Body of pancreas (tissue), 4 donors: ENCODE results near the gene SLC2A4RG. TPM values are rescaled to one million over a fixed set of nuclear protein-coding genes. Genes with fewer than 3 reads are reported as not detected.

Source experiments
- ATAC-seq: fragments of 150-250 bp; one replicate; pipeline ENCODE4 v1.9.1; 2016
- DNase-seq, 4 donors: peaks; one replicate each; pipeline ENCODE4 v3.0.0-alpha.2; 2019
- H3K27ac ChIP-seq, 4 donors: fragments of 200-600 bp; sonication (generic); 1 replicate in 3 of 4; 2 replicates in 1 of 4; pipeline versions ENCODE4 v1.5.1 to v1.6.1; 2016 to 2019; ENCODE audit warnings: mild to moderate bottlenecking in 1 of 4, mixed read lengths in 1 of 4, moderate library complexity in 1 of 4
- H3K27me3 ChIP-seq, 2 donors: fragments of 200-600 bp; sonication (generic); one replicate each; pipeline ENCODE4 v1.6.0; 2016; ENCODE audit warnings: mild to moderate bottlenecking in 1 of 2
- H3K36me3 ChIP-seq, 2 donors: fragments of 200-600 bp; sonication (generic); replicated peaks in 1 of 2; 2 replicates each; pipeline ENCODE4 v1.5.1; 2016; ENCODE audit warnings: low read depth in 2 of 2; ENCODE audit not compliant: insufficient read depth in 1 of 2
- H3K4me1 ChIP-seq: fragments of 200-600 bp; sonication (generic); one replicate; pipeline ENCODE4 v1.6.0; 2016
- H3K4me3 ChIP-seq, 2 donors: fragments of 200-600 bp; sonication (generic); 1 replicate in 1 of 2; 2 replicates in 1 of 2; pipeline ENCODE4 v1.5.1; 2016 to 2019
- H3K9me3 ChIP-seq, 3 donors: fragments of 200-600 bp; sonication (generic); 1 replicate in 2 of 3; 2 replicates in 1 of 3; pipeline ENCODE4 v1.5.1; 2016
- POLR2A ChIP-seq, 3 donors: fragments of 450-650 bp; IDR thresholded peaks; one replicate each; pipeline ENCODE4 v1.6.1; 2016; ENCODE audit warnings: antibody characterized with exemption in 3 of 3, mild to moderate bottlenecking in 2 of 3
- WGBS, 2 donors: methylation state at CpG; one replicate each; pipeline ENCODE4 v1.1.5; 2017; 5-methylcytosine and 5-hydroxymethylcytosine counted together
- intact Hi-C: fragments of 100-400 bp; cut with DNase I; formaldehyde crosslinking; loops from one replicate; pipeline ENCODE4 v1.15.1; 2023
- total RNA-seq, 2 donors: library from RNA; depleted of rRNA; stranded (reverse); fragments of >200 nt; gene quantifications; one replicate each; pipeline ENCODE4 v1.1.0, GENCODE V29; 2016
- TF ChIP-seq, protein P1 (sequence below), 7 experiments: fragments of 450-650 bp in 4 of 7; fragments of 200-600 bp in 3 of 7; sonication (generic) in 3 of 7; IDR thresholded peaks; one replicate each; pipeline ENCODE4 v1.5.1; 2016 to 2019; ENCODE audit warnings: antibody characterized with exemption in 7 of 7

SLC2A4RG gene
- total RNA-seq, 2 donors from 2014 or later: 30.9 to 69.5 TPM

- intact Hi-C loops: no loop called here
- Histone ChIP-seq H3K27ac (no peak overlapping the region), H3K4me1 (peaks cover 37% of the 10 kb centered on the region), H3K9me3 (no peaks in the 10 kb centered on the region), H3K4me3 (no peak overlapping the region), H3K27me3 (no peaks in the 10 kb centered on the region), H3K36me3 (peaks cover 0 to 2% of the 10 kb centered on the region in 2 donors)
- TF ChIP-seq POLR2A (IDR thresholded peaks at IDR 0.05): no peak
- TF ChIP-seq, protein P1, sequence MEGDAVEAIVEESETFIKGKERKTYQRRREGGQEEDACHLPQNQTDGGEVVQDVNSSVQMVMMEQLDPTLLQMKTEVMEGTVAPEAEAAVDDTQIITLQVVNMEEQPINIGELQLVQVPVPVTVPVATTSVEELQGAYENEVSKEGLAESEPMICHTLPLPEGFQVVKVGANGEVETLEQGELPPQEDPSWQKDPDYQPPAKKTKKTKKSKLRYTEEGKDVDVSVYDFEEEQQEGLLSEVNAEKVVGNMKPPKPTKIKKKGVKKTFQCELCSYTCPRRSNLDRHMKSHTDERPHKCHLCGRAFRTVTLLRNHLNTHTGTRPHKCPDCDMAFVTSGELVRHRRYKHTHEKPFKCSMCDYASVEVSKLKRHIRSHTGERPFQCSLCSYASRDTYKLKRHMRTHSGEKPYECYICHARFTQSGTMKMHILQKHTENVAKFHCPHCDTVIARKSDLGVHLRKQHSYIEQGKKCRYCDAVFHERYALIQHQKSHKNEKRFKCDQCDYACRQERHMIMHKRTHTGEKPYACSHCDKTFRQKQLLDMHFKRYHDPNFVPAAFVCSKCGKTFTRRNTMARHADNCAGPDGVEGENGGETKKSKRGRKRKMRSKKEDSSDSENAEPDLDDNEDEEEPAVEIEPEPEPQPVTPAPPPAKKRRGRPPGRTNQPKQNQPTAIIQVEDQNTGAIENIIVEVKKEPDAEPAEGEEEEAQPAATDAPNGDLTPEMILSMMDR (IDR thresholded peaks at IDR 0.05): no peak
- WGBS, 2 donors: 91 to 93% methylated on average over 16 to 23 of the region's 37 CpGs
- ATAC-seq (no peak), DNase-seq (peak in 1 of 4 donors; percentile 14)
These were observed 2.9 kb downstream of the SLC2A4RG start for GRCh38 chr20:63742381-63743024.

DNA sequence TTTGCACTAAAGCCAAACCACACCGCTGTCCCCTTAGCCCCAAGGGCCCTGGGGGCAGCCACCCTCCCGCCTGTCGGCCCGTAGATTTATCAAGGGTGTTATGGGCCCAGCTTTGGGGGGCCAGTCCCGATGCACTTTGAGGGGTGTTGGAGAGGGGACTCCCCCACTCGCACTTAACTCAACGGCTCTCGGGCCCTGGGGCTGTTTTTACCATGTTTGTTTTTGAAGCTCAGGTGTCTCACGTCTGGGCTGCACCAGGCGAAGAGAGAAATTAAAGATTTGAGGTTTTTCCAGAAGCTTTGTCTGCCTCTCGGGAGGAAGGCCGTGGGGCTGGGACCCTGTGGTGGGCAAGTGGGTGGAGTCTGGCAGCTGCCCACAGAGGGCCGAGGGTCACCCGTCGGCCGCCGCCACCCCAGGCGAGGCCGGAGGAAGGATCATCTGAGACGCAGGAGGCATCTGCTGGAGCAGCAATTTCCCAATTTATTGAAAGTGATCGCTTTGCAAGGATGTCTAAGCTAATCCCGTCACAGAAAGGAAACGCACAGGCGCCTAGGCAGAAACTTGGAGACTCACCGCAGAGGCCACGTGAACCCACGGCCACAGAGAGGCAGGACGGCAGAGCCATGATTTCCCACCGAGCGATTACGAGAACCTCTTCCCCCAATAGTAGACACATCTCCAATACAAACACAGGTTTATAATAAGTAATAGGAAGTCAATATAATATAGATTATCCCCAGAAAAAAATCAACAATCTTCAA, 3.8 kb downstream of the SLC2A4RG start:
- H3K36me3 ChIP-seq: peaks cover 0 to 2% of the 10 kb centered on the region in 2 donors
- H3K4me1 ChIP-seq: peaks cover 37% of the 10 kb centered on the region
- TF ChIP-seq, protein P1 (IDR thresholded peaks at IDR 0.05): no peak
- no peak for TF ChIP-seq POLR2A (IDR thresholded peaks at IDR 0.05)
- intact Hi-C loops: no loop called here
- ATAC-seq (no peak), DNase-seq (no peak)
- H3K27me3 ChIP-seq: no peaks in the 10 kb centered on the region
- WGBS, 2 donors: 87 to 92% methylated on average over 24 to 31 of the region's 31 CpGs
- H3K9me3 ChIP-seq: no peaks in the 10 kb centered on the region
- no peak overlapping the region for H3K27ac ChIP-seq
- no peak overlapping the region for H3K4me3 ChIP-seq

DNA sequence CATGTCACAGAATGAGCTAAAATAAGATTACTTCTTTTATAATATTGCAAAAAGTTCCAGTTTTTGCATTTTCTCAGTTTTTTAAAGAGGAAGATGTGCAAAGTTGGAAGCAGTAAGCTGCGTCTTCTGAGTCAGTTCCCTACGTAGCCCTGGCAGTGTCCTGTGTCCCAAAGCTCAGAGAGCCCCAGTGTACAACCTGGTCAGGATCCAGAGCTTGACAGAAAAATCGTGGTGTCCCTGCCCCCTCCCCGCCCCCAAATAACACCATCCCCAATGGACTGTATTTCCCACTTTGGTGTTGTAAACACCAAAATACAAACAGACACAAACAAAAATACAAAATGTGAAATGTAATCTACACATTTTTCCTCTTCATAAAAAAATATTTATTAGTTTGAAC, 4.6 kb downstream of the SLC2A4RG start:
- H3K4me1 ChIP-seq: peaks cover 30% of the 10 kb centered on the region
- TF ChIP-seq, protein P1 (IDR thresholded peaks at IDR 0.05): no peak
- TF ChIP-seq POLR2A (IDR thresholded peaks at IDR 0.05): no peak
- H3K36me3 ChIP-seq: peaks cover 0 to 2% of the 10 kb centered on the region in 2 donors
- no peaks in the 10 kb centered on the region for H3K9me3 ChIP-seq
- DNase-seq (no peak), ATAC-seq (no peak)
- H3K4me3 ChIP-seq: no peak overlapping the region
- no peak overlapping the region for H3K27ac ChIP-seq
- H3K27me3 ChIP-seq: no peaks in the 10 kb centered on the region
- WGBS, 2 donors: 75% methylated on average over 4 of the region's 4 CpGs
- intact Hi-C loops: no loop called here

DNA sequence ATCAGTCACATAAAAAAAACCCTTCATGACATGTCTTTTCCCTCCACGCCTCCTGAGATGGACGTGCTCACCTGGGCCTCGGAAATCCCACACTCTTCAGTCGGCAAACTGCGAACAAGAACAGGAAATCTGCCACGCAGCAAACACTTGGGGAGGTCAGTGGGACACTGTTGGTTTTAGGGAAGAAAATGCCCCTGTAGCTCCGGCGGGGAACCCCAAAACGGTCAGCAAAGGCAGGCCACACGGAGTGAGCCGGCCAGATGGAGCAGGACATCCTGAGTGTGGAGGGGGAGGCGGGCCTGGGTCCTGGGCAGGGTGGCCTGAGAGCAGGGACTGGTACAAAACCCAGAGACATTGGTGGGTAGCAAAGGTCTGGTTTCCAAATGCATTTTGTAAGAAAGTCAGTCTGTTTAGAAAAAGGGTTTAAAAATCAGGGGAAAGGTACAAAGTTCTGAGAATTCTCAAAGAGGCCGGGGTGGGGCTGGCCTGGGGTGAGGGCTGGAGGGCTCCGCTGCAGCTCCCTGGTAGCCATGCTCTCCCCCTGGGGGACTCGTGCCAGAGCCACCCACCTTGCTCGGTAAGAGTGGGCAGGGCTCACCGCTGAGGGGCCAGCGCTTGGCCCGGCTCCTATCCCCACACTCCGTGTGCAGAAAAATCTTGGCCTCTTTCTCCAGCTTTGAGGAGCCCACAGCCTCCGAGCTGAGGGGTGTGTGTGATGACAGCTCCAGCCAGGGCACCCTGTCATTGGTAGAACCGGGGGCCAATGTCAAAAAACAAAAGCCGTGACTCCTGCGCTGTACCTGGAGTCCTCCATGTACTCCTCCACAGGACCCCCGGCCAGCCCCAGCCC, 5.2 kb downstream of the SLC2A4RG start:
- Histone ChIP-seq H3K4me3 (no peak overlapping the region), H3K4me1 (peaks cover 28% of the 10 kb centered on the region), H3K27me3 (no peaks in the 10 kb centered on the region), H3K36me3 (peaks cover 0 to 2% of the 10 kb centered on the region in 2 donors), H3K27ac (no peak overlapping the region), H3K9me3 (no peaks in the 10 kb centered on the region)
- WGBS, 2 donors: 73 to 80% methylated on average over 21 to 25 of the region's 25 CpGs
- DNase-seq (no peak), ATAC-seq (no peak)
- TF ChIP-seq, protein P1 (IDR thresholded peaks at IDR 0.05): no peak
- no peak for TF ChIP-seq POLR2A (IDR thresholded peaks at IDR 0.05)
- intact Hi-C loops: no loop called here
